Fibroblast of skin of left biceps (primary cell): Measurements from ENCODE around the gene DTWD2.
"Not testable (repeated sequence)": the region's sequence is repeated elsewhere in the genome, so short reads cannot be mapped to it uniquely, and the experiment has no call there.

ENCODE experiments used
- DNase-seq, 2 experiments: peaks; one replicate each; pipeline ENCODE4 v3.0.0-alpha.2; 2013; ENCODE audit warnings: low read depth in 2 of 2

DTWD2 gene

DNA sequence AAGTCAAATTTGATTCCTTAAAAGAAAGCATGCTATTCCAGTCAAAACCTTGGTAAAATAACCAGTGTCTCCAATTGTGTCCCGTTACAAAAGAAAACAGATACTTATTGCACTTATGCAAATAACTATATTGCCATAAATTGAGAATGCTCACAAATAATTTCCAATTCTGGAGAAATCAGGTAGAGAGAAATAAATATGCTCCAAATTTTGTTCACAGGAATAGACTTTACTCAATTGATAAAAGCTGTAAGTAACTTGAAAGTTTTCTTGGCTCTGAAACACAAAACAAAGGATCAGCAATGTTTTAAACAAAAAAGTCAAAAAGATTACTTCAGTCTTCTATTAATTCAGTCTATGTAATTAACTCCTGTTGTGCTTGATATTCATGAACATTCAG, 7.8 kb upstream of the DTWD2 start:
- no peak for DNase-seq

DNA sequence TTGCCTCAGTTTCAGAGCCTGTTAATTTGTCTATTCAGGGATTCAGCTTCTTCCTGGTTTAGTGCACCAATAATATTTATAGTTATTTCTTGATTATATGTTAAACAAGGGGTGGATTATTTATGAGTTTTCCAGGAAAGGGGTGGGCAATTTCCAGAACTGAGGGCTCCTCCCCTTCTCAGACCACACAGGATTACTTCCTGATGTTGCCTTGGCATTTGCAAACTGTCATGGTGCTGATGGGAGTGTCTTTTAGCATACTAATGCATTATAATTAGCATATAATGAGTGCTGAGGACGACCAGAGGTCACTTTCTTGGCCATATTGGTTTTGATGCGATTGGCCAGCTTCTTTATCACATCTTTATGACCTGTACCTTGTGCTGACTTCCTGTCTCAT, 6.2 kb upstream of the DTWD2 start:
- DNase-seq: no peak

DNA sequence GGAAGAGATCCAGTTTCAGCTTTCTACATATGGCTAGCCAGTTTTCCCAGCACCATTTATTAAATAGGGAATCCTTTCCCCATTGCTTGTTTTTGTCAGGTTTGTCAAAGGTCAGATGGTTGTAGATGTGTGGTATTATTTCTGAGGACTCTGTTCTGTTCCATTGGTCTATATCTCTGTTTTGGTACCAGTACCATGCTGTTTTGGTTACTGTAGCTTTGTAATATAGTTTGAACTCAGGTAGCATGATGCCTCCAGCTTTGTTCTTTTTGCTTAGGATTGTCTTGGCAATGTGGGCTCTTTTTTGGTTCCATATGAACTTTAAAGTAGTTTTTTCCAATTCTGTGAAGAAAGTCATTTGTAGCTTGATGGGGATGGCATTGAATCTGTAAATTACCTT, 4.8 kb upstream of the DTWD2 start:
- DNase-seq: not testable (repeated sequence)

DNA sequence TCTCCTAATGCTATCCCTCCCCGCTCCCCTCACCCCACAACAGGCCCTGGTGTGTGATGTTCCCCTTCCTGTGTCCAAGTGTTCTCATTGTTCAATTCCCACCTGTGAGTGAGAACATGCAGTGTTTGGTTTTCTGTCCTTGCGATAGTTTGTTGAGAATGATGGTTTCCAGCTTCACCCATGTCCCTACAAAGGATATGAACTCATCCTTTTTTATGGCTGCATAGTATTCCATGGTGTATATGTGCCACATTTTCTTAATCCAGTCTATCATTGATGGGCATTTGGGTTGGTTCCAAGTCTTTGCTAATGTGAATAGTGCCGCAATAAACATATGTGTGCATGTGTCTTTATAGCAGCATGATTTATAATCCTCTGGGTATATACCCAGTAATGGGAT, 3.7 kb upstream of the DTWD2 start:
- DNase-seq: not testable (repeated sequence)

DNA sequence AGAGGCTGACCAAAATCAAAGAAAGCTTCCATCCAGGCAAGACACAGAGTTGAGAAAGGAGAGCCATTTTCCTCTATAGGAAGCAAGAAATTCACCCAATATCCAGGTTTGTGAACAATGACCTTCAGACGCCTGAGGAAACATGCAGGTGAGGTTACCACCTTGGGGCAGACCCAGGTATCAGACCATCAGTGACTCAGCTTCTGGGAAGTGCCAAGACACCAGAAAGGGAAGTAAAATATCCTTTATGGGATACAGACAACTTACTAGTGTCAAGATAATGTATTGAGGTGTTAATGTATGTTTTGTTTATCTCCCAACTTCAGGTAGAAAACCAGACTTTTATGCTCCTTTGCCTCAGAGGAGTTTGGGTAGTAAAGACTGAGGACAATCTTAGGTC, 2.2 kb upstream of the DTWD2 start:
- no peak for DNase-seq

DNA sequence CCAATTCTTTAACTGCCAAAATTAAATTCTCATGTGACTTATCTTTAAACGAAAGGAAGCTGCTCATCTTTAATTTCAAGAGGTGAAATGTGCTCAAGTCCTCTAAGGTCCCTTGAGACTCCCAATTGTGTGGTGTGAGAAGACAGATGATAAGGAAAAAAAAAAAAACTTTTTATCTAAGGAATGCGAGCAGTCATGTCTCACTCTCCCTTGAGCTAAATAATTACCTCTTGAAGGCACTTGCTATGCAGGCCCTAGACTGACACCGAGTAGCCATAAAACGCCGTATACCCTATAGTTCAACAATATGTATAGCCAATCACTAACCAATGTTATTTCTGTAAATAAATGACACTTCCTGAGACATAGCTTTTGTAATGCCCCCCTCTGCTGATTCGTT, 1.5 kb upstream of the DTWD2 start:
- DNase-seq: no peak

DNA sequence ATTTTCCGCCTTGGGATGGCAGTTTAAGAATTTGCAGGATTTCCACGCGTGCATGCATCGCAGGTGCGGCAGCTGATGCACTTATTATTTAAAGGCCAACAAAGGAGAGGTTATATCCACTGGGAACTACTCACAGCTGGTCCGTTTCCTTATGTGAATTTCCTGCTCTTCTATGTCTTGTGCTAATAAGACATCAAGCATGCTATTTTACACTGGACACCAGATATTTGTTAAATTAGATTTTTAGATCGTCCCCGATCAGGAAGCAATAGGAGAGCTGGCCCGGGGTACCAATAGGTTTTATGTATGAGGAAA, 476 bp upstream of the DTWD2 start:
- no peak for DNase-seq

DNA sequence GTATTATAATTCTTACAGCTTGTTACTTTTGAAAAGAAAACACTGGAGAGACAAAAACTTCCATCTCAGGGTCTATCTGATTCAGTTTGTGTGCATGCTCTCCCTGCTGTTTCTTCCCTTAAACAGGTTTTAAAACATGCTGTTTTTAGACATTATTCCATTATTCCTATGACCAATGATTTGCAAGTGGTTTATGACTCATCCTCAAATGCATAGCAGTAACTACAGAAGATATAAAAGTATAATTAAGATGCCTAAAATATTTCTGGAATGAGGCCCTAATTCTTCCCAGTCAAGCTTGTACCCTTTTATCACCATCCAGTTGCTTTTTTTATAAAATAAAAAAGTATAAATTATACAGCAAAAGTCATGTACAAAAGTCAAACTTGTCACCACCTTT, 3.7 kb downstream of the DTWD2 start:
- peak; percentile 69 to 78 for DNase-seq

DNA sequence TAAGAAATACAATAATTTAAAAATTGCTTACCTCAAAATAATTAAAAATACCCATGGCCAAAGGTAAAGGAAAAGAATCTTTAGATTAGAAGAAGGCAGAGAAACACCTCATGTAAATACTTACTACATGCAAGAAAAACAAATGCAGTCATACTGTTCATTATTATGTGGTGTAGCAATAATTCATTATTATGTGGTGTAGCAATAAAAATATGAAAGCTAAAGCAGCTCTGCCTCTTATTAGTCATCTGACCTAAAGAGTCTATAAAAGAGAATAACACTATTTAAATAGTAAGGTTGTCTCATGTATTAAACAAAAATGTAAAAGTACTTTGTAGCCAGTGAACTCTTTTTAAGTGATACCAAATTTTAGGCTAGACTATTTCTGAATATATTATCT, 6.6 kb downstream of the DTWD2 start:
- DNase-seq: no peak

DNA sequence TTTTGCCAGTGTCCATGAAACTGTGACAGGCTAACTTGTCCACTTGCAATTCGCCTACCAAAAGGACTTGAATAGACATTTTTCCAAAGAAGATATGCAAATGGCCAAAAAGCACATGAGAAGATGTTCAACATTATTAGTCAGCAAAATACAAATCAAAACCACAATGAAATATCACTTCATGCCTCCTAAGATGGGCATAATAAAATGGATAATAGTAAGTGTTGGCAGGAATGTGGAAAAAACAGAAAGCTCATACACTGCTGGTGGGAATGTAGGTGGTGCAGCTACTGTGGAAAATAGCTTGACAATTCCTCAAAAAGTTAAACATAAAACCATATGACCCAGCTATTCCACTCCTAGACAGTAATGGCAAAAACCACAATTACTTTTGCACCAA, 7.9 kb downstream of the DTWD2 start:
- no peak for DNase-seq

DNA sequence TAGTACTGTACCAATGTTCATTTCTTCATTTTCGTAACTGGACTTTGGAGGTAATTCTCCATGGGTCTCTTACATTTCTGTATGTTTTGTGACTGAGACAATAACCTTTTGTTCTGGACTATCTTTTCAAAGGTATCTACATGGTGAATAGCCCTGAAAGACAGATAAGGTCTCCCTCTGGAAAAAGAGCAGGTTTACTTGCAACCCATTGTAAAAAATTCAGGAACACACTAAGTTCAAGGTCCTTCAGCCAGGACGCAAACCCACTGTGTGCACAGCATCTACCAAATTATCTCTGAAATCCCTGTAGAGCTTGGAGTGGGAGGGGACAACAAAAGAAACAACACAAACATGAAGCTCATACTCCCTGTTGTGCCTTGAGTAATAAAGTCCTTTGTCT, 8.3 kb downstream of the DTWD2 start:
- no peak for DNase-seq

DNA sequence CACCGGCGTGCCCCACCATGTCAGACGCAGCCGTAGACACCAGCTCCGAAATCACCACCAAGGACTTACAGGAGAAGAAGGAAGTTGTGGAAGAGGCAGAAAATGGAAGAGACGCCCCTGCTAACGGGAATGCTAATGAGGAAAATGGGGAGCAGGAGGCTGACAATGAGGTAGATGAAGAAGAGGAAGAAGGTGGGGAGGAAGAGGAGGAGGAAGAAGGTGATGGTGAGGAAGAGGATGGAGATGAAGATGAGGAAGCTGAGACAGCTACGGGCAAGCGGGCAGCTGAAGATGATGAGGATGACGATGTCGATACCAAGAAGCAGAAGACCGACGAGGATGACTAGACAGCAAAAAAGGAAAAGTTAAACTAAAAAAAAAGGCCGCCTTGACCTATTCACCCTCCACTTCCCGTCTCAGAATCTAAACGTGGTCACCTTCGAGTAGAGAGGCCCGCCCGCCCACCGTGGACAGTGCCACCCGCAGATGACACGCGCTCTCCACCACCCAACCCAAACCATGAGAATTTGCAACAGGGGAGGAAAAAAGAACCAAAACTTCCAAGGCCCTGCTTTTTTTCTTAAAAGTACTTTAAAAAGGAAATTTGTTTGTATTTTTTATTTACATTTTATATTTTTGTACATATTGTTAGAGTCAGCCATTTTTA, 14.4 kb downstream of the DTWD2 start:
- not testable (repeated sequence) for DNase-seq

DNA sequence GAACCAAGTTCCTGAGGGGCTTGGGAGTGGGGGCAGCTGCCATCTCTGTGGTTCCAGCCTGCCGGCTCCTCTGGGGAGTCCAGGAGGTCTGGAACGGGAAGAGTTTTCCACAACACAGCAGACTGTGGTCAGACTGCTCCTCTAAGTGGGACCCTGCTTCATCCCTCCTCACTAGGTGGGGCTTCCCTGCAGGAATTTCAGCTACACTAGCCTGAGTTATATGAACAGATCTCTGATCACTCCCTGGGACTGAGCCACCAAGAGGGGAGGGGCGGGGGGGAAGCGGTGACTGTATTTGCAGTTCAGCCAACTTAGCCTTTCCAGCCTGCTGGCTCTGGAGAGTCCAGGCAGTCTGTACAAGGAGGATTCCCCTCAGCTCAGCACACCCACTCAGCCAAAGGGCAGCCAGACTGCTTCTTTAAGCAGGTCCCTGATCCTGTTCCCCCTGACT, 19.4 kb downstream of the DTWD2 start:
- DNase-seq: no peak

DNA sequence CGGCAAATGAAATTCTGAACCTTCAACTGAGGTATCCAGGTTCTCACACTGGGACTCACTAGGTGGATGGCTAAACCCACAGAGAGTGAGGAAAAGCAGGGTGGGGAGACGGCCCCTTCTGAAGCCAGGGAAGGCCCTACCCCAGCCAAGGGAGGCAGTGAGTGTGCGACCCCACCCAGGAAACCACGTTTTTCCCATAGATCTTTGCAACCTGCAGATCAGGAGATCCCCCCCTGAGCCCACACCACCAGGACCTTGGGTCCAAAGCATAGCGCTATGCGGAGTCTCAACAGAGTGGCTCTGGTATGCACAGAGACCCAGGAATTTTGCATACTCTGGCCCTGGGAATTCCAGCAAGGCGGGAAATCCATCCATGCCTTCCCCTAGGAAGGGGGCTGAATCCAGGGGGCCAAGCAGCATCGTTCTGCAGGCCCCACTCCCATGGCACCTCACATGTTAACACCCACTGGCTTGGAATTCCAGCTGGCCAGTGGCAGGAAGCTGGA, 19.9 kb downstream of the DTWD2 start:
- no peak for DNase-seq

DNA sequence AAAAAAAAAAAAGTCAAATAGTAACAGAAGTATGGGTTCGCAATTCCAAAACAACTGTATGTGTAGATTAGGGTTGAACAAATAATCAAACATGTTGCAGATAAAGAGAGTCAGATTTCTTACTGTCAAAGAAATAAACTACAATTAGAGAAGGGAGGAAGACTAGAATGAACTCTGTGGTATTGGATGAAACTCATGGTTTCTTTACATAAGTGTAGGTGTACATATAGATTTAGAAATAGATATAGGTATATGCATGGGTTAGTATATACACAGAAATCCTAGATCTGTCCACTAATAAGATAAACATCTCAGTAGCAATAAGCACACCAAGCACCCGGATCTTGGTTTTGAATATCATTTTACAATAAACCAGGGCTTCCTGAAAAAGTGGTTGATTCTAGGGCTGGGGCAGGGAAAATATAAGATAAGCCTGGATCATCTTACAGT, 21.3 kb downstream of the DTWD2 start:
- no peak for DNase-seq

DNA sequence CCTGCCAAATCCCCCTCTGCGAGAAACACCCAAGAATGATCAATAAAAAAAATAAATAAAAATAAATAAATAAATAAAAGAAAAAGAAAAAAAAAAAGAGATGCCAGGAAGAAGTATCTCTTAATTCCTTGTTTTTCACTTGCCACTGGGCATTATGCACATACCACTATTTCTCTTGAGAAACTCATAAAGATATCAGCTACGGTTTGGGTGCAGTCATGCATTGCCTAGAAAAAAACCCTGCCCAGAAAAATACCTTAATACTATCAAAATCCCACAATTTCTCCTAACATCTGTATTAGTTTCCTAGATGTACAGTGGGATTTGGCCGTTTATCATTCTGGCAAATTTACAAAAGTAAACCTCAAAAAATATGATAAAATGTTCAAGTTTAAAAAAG, 22.5 kb downstream of the DTWD2 start:
- no peak for DNase-seq

DNA sequence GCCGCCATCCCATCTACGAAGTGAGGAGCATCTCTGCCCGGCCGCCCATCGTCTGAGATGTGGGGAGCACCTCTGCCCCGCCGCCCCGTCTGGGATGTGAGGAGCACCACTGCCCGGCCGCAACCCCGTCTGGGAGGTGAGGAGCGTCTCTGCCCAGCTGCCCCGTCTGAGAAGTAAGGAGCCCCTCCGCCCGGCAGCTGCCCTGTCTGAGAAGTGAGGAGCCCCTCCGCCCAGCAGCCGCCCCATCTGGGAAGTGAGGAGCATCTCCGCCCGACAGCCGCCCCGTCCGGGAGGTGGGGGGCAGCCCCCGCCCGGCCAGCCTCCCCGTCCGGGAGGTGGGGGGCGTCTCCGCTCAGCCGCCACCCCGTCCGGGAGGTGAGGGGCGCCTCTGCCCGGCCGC, 23.4 kb downstream of the DTWD2 start:
- DNase-seq: not testable (repeated sequence)

DNA sequence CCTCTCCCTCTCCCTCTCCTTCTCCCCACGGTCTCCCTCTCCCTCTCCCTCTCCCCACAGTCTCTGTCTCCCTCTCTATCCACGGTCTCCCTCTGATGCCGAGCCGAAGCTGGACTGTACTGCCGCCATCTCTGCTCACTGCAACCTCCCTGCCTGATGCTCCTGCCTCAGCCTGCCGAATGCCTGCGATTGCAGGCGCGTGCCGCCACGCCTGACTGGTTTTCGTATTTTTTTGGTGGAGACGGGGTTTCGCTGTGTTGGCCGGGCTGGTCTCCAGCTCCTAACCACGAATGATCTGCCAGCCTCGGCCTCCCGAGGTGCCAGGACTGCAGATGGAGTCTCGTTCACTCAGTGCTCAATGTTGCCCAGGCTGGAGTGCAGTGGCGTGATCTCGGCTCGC, 24.0 kb downstream of the DTWD2 start:
- DNase-seq: not testable (repeated sequence)

DNA sequence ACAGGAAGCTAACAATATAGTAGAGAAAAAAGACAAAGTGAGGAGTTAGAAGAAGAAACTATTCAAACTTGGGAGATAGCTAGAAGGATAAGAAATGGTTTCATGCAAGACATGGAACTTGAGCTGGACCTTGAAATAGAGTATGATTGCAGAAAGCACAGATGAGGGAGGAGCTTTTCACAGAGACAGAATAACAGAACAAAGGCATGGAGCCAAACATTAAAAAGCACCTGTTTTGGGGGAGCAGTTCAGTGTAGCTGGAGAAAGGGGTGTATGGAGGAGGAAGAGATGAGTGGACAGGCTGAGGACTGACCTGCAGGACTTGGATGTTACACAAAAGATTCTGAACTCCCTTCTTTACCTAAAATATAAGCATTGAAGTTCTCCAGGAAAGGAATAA, 25.2 kb downstream of the DTWD2 start:
- no peak for DNase-seq

DNA sequence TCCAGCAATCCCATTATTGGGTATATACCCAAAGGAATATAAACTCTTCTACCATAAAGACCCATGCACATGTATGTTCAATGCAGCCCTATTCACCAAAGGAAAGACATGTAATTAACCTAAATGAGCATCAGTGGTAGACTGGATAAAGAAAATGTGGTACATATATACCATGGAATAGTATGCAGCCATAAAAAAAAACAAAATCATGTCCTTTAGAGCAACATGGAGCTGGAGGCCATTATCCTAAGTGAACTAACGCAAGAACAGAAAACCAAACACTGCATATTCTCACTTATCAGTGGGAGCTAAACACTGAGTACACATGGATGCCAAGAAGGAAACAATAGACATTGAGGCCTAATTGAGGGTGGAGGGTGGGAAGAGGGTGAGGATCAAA, 27.8 kb downstream of the DTWD2 start:
- DNase-seq: no peak

DNA sequence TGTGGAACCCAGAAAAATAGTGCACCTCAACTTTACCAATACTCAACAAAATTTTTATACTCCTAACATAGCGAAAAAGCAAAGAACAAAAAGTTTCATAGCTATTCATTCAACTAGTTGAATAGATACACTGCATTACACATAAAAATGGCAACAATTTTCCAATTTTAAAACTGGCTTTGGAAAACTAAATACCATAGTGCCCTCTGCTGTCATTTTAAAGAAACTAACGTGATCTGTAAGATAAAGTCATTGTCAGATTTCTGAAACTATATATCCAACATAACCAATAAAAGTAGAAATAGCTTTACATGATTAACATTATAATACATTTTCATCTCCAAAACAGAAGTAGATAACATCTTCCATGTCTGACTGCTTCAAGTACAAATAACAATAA, 31.6 kb downstream of the DTWD2 start:
- peak in 1 of 2 experiments; percentile 1 for DNase-seq

DNA sequence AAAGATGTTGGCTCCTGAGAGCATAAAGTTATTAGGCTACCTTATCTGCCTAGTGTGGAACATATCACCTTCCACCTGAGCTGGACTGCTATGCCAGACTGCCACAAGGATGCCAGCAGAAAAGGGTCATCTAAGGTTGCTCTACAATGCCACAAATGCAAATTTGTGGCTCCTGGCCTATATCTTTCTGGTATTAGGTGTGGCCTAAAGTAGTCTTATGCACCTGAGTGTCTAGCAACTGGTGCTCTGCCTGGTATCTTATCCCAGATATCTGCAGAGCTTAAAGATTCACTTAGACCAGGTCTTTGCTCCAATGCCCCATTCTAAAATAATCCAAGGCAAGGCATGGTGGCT, 34.7 kb downstream of the DTWD2 start:
- no peak for DNase-seq

DNA sequence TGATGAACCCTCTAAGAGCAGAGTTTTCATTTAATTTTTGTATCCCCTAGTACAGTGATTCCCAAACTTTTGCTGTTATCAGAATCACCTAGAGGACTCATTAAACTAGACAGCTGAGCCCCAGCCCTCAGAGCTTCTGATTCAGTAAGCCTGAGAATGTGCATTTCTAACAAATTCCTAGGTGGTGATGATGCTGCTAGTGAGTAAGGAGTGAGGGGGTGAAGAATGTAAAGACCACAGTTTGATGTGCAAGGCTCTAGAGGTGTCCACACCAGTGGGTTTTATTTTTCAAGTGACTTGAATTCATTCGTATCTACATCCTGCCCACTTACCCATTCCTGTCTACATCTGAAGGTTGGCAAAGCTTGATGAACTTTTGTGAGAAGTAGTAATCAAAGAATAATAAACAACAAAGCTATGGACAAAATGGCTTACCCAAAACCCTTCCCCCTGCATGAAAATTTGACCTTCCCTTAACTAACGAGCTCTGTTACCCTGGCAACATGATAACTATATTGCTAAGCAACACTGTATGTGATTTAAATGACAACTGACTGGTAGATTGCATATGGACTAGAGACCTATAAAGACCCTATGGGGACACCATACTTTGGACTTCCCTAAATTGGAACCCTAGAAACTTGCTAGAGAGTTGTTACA, 35.2 kb downstream of the DTWD2 start:
- no peak for DNase-seq

DNA sequence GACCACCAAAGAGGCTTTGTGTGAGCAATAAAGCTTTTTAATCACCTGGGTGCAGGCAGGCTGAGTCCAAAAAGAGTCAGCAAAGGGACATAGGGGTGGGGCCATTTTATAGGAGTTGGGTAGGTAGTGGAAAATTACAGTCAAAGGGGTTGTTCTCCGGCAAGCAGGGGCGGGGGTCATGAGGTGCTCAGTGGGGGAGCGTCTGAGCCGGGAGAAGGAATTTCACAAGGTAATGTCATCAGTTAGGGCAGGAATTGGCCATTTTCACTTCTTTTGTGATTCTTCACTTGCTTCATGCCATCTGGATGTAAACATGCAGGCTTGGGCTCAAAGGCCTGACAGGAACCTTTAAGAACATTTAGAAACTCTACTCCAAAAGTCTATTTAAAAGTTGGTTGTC, 36.0 kb downstream of the DTWD2 start:
- not testable (repeated sequence) for DNase-seq
